Right atrium auricular region (tissue), 2 donors: ENCODE measurements around the gene PCBP3. TPM values are rescaled to one million over a fixed set of nuclear protein-coding genes. Genes with fewer than 3 reads are reported as not detected.
"Not testable (repeated sequence)": the region's sequence is repeated elsewhere in the genome, so short reads cannot be mapped to it uniquely, and the experiment has no call there.

Source experiments
- DNase-seq: peaks from one replicate; pipeline ENCODE4 v3.0.0-alpha.2; 2019; ENCODE audit warnings: low spot score
- H3K27ac ChIP-seq, 2 donors: fragments of 200-600 bp; sonication (generic); 1 replicate in 1 of 2; 2 replicates in 1 of 2; pipeline ENCODE4 v1.5.1; 2016 to 2019
- H3K27me3 ChIP-seq, 2 donors: fragments of 200-600 bp; sonication (generic); one replicate each; pipeline versions ENCODE4 v1.5.1 to v1.6.0; 2017 to 2019
- H3K36me3 ChIP-seq: fragments of 200-600 bp; sonication (generic); one replicate; pipeline ENCODE4 v1.5.1; 2016
- H3K4me1 ChIP-seq, 2 donors: fragments of 200-600 bp; sonication (generic); one replicate each; pipeline versions ENCODE4 v1.5.1 to v1.6.0; 2017 to 2019
- H3K4me3 ChIP-seq, 2 donors: fragments of 200-600 bp; sonication (generic); 1 replicate in 1 of 2; 2 replicates in 1 of 2; pipeline ENCODE4 v1.5.1; 2017 to 2019; ENCODE audit warnings: mild to moderate bottlenecking in 1 of 2, moderate library complexity in 1 of 2
- H3K9me3 ChIP-seq, 2 donors: fragments of 200-600 bp; sonication (generic); one replicate each; pipeline ENCODE4 v1.5.1; 2019
- total RNA-seq, 2 donors: library from RNA; depleted of rRNA; stranded (reverse); fragments of >200 nt; gene quantifications; one replicate each; pipeline ENCODE4 v1.1.0, GENCODE V29; 2016
- TF ChIP-seq, protein P1 (sequence below), 2 donors: fragments of 200-600 bp; sonication (generic); IDR thresholded peaks; one replicate each; pipeline ENCODE4 v1.5.1; 2019; ENCODE audit warnings: antibody characterized with exemption in 2 of 2

The PCBP3 gene
- total RNA-seq, 2 donors from 2014 or later, result 2.3 to 5.2 TPM

DNA sequence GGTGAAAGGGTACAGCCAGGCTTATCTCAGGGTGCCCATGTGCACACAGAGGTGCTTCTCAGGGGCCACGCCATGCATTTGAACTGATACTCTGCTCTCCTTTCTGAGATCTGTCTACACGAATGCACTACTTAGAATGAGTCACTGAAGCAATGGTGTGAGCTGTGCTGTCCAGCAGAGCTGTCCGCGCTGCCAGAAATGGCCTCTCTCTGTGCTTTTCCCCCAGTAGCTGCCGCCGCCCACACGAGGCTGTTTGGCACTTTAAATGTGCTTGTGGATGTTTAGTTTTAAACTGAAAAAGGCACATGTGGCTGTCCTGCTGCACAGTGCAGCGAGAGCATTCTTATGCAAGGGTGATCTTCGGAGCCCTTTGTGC lies 250.9 kb downstream of the PCBP3 start:
- no peak for DNase-seq
- H3K36me3 ChIP-seq, result no peaks in the 10 kb centered on the region
- H3K27me3 ChIP-seq, result no peaks in the 10 kb centered on the region
- no peak overlapping the region for H3K27ac ChIP-seq
- no peaks in the 10 kb centered on the region for H3K9me3 ChIP-seq
- TF ChIP-seq, protein P1, sequence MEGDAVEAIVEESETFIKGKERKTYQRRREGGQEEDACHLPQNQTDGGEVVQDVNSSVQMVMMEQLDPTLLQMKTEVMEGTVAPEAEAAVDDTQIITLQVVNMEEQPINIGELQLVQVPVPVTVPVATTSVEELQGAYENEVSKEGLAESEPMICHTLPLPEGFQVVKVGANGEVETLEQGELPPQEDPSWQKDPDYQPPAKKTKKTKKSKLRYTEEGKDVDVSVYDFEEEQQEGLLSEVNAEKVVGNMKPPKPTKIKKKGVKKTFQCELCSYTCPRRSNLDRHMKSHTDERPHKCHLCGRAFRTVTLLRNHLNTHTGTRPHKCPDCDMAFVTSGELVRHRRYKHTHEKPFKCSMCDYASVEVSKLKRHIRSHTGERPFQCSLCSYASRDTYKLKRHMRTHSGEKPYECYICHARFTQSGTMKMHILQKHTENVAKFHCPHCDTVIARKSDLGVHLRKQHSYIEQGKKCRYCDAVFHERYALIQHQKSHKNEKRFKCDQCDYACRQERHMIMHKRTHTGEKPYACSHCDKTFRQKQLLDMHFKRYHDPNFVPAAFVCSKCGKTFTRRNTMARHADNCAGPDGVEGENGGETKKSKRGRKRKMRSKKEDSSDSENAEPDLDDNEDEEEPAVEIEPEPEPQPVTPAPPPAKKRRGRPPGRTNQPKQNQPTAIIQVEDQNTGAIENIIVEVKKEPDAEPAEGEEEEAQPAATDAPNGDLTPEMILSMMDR (IDR thresholded peaks at IDR 0.05), result no peak
- H3K4me1 ChIP-seq, result peaks cover 0 to 29% of the 10 kb centered on the region in 2 donors
- no peak overlapping the region for H3K4me3 ChIP-seq

DNA sequence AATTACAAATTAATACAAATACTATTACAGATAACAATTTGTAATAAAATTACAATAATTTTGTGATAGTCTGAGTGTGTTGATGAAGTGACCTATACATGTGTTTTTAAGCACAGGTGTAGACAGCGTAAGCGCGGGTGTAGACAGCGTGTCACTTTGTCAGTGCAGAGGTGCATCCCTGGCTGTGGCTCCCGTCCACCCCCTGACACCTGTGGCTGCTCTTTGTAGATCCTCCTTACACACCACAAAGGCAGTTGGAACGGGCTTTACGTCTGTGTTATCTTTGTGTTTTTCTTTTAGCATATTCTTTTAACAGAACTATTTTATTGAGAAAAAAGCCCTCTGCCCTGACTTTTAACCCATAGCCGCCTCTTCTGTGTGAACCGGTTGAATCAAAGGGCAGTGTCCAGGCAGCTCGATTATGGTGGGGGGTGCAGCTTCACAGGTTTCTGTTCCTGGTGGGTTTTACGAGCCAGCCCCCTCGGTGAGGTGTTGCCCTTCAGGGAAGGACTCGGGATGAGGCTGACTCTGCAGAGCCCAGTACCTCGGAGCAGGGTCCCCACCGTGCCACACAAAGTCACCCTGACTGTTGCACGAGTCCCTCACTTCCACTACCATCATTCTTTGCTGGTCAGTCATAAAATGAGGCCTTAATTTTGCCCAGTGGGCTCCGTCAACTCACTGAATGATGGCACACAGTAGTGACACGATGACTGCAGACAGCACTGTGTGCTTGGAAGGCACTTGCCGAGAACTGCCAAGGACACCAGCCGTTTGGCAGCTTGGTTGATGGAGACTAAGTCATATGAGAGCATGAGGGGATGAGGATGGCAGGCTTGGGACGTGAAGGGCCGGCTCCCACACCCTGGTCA lies 251.6 kb downstream of the PCBP3 start:
- H3K9me3 ChIP-seq, result no peaks in the 10 kb centered on the region
- H3K27me3 ChIP-seq, result no peaks in the 10 kb centered on the region
- peaks cover 0 to 24% of the 10 kb centered on the region in 2 donors for H3K4me1 ChIP-seq
- no peaks in the 10 kb centered on the region for H3K36me3 ChIP-seq
- H3K4me3 ChIP-seq, result no peak overlapping the region
- H3K27ac ChIP-seq, result no peak overlapping the region
- DNase-seq, result no peak
- TF ChIP-seq, protein P1 (IDR thresholded peaks at IDR 0.05), result no peak

DNA sequence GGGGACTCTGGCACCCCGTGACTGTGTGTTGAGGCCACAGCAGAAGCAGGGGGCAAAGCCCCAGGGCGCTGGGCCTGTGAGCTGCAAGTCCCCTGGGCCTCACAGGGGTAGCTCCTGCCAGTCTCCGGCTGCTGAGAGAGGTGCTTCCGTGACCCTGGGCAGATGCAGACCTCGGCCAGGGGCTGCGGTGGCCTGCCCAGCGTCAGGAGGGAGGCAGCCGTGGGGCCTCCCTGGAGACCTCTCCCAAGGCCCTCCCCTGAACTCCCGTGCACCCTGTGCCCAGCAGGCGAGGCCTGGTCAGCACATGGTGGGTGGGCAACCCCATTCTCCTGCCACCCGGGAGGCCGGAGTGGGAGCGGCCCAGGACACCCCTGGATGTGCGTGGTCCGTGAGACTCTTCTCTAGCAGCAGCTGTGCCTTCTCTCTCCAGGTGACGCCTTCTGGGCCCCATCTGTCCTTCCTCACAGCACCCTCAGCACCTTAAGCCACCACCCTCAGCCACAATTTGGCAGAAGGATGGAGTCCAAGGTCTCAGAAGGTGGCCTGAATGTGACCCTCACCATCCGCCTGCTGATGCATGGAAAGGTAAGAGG lies 252.3 kb downstream of the PCBP3 start:
- DNase-seq, result no peak
- H3K27ac ChIP-seq, result no peak overlapping the region
- TF ChIP-seq, protein P1 (IDR thresholded peaks at IDR 0.05), result no peak
- no peaks in the 10 kb centered on the region for H3K9me3 ChIP-seq
- peaks cover 0 to 24% of the 10 kb centered on the region in 2 donors for H3K4me1 ChIP-seq
- H3K4me3 ChIP-seq, result no peak overlapping the region
- H3K27me3 ChIP-seq, result no peaks in the 10 kb centered on the region
- no peaks in the 10 kb centered on the region for H3K36me3 ChIP-seq

DNA sequence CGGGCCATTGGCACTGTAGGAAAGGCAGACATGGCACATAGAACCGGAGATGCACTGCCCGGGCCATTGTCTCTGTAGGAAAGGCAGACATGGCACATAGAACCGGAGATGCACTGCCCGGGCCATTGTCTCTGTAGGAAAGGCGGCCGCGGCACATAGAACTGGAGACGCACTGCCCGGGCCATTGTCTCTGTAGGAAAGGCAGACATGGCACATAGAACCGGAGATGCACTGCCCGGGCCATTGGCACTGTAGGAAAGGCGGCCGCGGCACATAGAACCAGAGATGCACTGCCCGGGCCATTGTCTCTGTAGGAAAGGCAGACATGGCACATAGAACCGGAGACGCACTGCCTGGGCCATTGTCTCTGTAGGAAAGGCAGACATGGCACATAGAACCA lies 252.9 kb downstream of the PCBP3 start:
- not testable (repeated sequence) for H3K36me3 ChIP-seq, DNase-seq, H3K9me3 ChIP-seq, H3K4me3 ChIP-seq, H3K27ac ChIP-seq, H3K27me3 ChIP-seq
- peaks cover 0 to 24% of the 10 kb centered on the region in 2 donors for H3K4me1 ChIP-seq

- Histone ChIP-seq H3K4me3 (no peak overlapping the region), H3K9me3 (no peaks in the 10 kb centered on the region), H3K27me3 (no peaks in the 10 kb centered on the region), H3K4me1 (peaks cover 0 to 24% of the 10 kb centered on the region in 2 donors), H3K27ac (no peak overlapping the region), H3K36me3 (no peaks in the 10 kb centered on the region)
- TF ChIP-seq, protein P1 (IDR thresholded peaks at IDR 0.05), result no peak
- no peak for DNase-seq
Measured at GRCh38 chr21:45897191-45898027, 253.9 kb downstream of the PCBP3 start.

- Histone ChIP-seq H3K9me3 (no peaks in the 10 kb centered on the region), H3K4me3 (no peak overlapping the region), H3K4me1 (peaks cover 0 to 18% of the 10 kb centered on the region in 2 donors), H3K27me3 (no peaks in the 10 kb centered on the region), H3K27ac (no peak overlapping the region), H3K36me3 (no peaks in the 10 kb centered on the region)
- DNase-seq, result no peak
- TF ChIP-seq, protein P1 (IDR thresholded peaks at IDR 0.05), result no peak
Measured at GRCh38 chr21:45898028-45898350, 254.5 kb downstream of the PCBP3 start.
